HG03342 (cell line): Measurements from ENCODE around the gene OIP5.
A peak's percentile ranks its signal among the peaks of the same experiment; 100 is the strongest.
"Not testable (repeated sequence)": the region's sequence is repeated elsewhere in the genome, so short reads cannot be mapped to it uniquely, and the experiment has no call there.

Experiments used
- ATAC-seq: cut with Tn5 transposase; IDR thresholded peaks from one replicate; pipeline ENCODE4 v1.9.1; 2021; ENCODE audit warnings: mild to moderate bottlenecking, moderate library complexity; ENCODE audit not compliant: unreplicated experiment

Gene OIP5

DNA sequence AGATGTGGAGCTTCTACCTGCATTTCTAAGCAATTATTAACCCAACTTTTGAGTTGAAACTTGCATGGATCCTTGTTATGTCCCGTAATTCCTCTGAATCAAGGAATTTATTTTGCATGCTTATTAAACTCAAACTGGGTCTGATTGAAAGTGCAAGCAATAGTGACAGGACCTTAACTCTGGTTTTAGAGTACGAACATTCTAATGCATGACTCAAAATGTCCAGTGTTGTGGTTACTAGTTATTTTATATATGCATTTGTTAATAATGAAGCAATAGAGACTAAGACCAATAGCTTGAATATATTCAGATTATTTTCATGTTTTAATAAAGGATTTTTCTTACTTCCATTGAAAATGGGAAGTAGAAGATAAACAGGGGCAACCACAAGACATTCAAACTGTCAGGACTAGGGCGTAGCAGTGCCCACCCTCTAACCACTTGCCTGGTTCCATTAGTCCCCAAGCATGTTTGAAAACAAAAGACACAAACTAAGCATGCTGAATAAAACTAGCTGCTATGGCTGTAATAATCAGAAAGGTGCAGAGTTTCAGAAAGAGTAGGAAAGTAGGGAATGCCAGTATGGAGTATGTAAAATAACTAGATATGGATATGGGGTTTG is 28.1 kb downstream of the OIP5 start:
- no peak for ATAC-seq

DNA sequence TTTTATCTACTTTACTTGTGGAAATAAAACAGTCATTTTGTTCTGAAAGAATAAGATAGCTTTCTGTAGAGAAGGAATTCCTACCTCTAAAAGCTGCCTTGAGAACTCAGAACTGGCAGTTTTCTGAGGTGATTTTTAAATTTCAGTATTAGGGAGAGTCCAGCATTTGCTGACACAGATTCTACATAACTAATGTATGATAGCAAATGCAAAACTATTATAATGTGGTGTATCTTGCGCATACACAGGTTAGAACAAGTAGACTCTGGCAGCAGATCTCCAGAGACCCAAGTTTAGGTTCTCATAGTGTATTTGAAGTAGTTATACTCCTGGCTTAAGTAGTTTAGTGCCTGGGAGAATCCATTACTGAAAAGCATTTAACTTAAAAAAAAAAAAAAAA is 30.8 kb downstream of the OIP5 start:
- no peak for ATAC-seq

DNA sequence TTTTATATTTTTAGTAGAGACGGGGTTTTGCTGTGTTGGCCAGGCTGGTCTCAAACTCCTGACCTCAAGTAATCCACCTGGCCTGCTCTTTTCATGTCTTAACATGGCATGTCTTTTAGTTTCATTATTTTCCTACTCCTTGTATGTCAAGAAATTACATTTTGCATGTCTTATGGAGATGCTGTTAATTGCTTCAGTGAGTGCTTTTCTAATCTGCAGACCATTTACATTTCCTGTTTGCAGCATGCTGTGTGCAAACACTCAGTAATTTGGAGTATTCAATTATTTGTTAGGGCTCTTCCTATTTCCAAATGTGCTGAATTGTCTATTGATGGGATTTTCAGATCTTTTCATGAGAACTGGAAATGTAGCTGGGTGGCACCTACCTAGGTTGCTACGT is 31.3 kb downstream of the OIP5 start:
- not testable (repeated sequence) for ATAC-seq

DNA sequence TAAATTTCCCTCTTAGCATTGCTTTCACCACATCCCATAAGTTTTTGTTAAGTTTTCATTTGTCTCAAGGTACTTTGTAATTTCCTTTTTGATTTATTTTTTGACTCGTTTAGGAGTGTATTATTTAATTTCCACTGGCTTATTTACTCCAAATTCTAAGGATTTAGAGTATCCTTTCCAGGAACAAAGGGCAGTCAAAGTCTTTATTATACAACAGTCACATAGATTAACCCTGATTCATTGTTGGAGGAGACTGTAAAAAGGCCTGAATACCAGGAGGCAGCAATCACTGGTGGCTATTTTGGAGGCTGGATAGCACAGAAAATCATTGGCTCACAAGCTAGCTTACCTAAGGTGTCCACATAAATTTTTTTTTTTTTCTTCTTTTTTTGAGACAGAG is 39.9 kb downstream of the OIP5 start:
- ATAC-seq: no peak

DNA sequence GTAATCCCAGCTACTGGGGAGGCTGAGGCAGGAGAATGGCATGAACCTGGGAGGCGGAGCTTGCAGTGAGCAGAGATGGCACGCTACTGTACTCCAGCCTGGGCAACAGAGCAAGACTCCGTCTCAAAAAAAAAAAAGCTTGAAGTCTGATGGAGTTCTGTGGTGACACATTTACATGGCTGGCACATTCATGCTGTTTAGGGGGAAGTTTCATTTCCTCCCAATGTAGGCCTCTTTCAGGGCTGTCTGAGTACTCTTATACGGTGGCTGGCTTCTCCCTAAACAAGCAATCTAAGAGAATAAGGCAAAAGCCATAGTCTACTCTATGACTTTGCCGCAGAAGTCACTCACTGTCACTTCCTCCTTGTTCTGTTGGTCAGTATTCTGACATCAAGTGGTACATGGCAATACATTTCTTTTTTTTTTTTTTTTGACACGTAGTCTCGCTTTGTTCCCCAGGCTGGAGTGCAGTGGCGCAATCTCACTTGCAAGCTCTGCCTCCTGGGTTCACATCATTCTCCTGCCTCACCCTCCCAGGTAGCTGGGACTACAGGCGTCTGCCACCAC is 41.2 kb downstream of the OIP5 start:
- ATAC-seq: peak; percentile 74

DNA sequence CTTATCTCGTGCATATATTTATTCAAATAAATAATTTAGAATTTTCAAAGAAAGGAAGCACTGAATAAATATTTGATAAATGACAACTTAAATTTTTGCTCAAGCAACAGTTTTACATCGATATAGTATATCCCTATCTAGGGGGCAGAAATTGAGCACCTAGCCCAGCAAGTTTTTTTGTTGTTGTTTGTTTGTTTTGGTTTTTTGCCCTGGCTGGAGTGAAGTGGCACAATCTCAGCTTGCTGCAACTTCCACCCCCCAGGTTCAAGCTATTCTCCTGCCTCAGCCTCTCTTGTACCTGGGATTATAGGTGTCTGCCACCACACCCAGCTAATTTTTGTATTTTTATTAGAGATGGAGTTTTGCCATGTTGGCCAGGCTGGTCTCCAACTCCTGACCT is 42.4 kb downstream of the OIP5 start:
- no peak for ATAC-seq

DNA sequence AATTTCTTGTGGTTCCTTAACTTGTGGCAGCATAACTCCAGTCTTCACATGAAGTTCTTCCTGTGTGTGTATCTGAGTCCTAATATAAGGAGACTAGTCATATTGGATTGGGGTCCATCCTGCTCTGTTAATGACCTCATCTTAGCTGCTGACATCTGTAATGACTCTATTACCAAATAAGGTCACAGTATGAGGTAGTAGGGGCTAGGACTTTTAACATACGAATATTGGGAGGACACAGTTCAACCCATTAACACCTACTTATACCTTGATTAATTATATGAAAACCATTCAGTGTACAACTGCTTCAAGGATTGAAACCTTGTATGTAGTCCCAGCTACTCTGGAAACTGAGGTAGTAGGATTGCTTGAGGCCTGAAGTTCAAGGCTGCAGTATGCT is 43.9 kb downstream of the OIP5 start:
- no peak for ATAC-seq

DNA sequence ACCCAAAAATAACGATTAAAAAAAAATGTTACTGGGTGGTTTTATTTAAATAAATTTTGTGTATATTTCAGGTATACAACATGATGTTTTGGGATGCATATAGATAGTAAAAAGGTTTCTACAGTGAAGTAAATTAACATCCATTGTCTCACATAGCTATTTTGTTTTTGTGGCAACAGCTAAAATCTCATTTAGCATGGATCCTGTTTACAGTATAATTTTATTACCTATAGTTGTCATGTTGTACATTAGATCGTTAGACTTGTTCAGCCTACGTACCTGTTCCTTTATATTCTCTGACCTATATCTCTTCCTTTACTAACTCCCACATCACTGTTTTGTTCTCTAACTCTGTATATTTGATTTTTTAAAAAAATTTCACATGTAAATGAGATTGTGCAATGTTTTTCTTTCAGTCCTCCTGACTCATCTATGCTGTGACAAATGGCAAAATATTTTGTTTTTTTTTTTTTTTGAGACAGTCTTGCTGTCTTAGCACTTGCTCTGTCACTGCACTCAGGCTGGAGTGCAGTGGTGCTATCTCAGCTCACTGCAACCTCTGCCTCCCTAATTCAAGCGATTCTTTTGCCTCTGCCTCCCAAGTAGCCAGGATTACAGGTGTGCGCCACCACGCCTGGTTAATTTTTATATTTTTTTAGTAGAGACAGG is 45.6 kb downstream of the OIP5 start:
- no peak for ATAC-seq

DNA sequence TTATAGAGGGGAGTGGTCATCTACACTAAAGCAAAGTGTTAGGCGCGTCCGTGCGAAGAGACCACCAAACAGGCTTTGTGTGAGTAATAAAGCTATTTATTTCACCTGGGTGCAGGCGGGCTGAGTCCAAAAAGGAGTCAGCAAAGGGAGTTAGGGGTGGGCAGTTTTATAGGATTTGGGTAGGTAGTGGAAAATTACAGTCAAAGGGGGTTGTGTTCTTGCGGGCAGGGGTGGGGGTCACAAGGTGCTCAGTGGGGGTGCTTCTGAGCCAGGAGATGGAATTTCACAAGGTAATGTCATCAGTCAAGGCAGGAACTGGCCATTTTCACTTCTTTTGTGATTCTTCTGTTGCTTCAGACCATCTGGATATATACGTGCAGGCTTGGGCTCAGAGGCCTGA is 47.1 kb downstream of the OIP5 start:
- ATAC-seq: no peak

DNA sequence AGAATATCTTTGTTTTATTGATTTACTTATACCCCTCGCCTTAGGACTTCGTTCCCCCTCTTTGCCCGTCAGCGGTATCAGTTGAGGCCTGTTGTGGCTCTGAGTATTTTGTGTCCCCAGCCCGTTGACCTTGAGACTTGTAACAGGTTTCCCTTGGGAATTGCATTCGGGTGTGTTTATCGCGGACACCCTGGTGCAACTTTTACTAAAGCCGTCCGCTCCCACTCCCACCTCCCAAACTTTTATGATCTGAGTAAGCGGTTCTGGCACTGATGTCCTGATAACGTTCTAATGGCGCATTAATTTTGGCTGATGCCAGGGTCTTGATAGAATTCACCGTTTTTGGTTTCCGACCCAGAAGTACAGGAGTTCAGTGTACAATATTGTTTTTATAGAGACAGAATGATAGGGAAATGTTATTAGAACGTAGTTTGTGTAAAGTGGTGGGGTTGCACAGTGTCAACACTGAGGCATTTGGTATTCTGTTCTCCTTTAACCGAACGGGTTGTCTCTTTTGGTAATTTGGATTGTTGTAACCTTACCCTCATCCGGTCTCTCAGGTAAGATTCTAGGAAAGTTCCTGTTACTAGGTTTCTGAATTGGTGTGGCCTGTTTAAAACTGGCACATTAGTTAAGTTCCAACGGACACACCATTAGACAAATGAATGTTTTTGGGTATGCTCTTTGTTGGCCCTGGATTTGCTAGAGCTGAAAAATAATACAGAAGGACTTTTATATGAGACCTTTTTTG is 47.8 kb downstream of the OIP5 start:
- no peak for ATAC-seq

DNA sequence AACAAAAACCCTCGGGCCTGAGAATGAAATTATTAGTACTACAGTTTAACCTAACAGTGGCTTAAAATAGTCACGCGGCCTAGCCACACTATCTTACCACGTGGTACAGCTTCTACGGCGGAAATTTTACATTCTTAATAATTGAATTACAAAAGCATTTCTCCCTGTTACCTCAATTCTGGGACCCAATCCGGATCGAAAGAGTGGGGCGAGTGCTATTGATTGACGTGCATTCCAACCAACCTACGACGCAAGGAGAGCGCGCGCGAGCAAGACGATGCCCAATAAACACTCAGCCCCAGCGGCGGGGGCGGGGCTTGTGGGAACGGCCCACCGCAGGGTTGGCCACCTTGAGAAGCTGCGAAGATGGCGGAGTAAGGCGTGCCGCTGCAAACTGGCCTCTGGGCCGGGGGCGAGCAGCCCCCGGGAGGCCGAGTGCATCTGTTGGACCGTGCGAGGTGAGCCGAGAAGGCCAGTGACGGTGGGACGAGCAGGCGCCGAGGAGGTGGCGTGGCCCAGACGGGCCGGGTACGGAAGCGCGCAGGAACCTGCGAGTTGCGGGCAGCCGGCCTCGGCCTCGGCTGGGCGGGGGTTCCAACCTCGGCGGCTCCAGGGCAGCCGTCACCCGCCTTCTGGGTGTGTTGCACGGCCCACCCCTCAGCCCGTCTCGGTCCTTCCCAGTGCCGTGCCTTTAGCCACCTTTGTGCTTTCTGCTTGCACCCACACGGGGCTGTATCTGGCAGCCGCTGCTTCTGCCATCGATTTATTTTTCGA is 48.6 kb downstream of the OIP5 start:
- ATAC-seq: peak; percentile 96

DNA sequence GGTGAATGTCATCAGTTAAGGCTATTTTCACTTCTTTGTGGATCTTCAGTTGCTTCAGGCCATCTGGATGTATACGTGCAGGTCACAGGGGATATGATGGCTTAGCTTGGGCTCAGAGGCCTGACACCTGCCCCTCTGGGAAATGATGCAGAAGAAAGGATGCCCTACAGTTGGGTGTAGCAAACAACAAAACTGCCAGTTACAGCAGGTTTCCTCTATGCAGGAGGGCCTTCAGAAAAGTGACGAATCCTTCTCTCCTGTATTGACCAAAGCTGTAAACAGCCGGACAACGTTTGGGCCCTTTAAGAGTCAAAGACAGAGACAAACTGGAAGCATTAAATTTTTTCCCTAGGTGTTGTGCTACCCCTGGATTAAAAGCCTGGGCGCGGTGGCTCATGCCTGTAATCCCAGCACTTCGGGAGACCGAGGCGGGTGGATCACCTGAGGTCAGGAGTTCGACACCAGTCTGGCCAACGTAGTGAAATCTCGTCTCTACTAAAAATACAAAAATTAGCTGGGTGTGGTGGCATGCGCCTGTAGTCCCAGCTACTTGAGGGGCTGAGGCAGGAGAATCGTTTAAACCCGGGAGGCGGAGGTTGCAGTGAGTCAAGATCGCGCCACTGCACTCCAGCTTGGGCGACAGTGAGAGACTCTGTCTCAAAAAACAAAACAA is 49.3 kb downstream of the OIP5 start:
- ATAC-seq: not testable (repeated sequence)

DNA sequence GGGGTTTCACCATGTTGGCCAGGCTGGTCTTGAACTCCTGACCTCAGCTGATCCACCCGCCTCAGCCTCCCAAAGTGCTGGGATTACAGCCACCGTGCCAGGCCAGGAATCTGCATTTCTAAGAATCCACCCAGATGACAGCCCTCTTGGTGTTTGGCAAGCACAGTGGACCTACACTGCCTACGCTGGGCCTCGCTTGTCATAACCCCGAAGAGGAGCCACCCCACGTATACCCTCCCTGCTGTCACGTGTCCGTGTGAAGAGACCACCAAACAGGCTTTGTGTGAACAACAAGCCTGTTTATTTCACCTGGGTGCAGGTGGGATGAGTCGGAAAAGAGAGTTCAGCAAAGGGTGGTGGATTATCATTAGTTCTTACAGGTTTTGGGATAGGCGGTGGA is 50.0 kb downstream of the OIP5 start:
- ATAC-seq: not testable (repeated sequence)

DNA sequence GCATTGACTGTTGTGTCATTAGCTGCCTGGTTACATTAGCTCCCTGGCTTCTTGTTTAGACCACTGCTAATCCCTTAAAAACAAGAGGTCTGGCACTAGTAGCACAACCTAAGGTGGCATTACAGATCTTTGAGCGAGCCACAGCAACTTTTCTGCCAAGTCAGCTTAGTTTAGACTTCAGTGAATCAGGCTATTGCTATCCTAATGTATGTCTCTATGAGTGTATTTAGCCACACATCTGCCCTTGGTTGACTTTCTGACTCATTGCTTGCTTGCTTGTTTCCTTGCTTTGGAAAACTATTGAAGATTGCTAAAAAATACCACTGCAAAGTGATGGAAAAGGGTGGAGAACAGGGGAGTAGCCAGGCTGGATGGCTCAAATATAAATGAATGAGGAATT is 51.2 kb downstream of the OIP5 start:
- no peak for ATAC-seq

DNA sequence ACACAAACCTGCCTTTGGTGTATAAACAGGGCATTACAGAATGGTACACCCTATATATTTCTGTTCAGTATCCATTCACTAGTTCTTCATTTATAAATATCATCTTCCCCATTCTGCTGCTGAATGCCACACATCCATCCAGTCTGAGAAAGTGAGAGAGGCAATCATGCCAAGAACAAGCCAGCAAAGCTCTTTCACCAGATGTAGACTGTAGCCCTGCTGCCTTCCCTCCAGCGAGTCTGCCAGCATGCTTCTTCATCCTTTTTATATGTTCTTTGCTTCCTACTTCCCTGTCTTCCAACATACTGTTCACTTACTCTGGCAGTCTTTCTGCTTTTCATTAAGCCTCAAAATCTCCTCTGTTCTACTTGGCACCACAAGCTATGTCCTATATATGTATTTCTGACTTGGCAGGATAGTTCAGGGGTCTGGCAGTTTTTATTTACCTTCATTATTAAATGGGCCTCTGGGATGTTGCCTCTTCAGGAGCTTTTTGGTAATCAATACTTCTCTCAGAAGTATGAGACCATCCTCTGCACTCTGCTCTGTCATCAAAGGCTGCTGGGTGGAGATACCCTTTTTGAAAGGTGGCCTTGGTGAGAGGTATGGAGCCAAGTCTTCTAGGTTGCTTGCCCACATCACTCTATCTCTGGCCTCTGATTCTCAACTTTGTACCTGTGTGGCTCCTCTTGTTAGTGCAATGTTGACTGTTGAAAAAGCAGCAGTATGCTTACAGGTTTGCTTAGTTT is 52.7 kb downstream of the OIP5 start:
- no peak for ATAC-seq

DNA sequence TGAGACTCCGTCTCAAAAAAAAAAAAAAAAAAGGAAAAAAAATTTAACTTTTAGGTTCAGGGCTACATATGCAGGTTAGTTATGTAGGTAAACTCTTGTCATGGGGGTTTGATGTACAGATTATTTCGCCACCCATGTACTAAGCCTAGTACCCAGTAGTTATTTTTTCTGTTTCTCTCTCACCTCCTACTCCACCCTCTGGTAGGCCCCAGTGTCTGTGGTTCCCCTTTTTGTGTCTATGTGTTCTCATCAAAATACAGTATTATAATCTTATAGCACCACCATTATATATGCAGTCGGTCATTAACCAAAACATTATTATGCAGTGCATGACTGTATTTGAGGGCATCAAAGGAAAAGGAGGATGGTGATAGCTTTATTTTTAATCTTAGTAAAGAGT is 54.1 kb downstream of the OIP5 start:
- no peak for ATAC-seq

DNA sequence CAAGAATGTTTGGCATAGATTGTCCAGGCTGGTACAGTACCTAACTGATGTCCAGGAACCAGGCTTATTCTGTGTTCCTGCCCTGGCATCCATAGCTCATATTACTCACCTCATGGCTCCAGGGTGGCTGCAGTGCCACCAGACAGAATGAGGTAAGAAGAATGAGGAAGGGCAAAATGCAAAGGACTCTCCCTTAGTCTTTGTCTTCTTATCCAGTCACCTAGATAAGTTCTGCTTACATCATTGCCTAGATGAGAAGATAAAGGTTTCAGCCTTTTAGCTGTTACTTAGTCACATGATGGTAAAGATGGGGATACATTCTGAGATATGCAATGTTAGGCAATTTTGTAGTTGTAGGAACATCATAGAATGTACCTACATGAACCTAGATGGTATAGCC is 55.6 kb downstream of the OIP5 start:
- ATAC-seq: no peak

DNA sequence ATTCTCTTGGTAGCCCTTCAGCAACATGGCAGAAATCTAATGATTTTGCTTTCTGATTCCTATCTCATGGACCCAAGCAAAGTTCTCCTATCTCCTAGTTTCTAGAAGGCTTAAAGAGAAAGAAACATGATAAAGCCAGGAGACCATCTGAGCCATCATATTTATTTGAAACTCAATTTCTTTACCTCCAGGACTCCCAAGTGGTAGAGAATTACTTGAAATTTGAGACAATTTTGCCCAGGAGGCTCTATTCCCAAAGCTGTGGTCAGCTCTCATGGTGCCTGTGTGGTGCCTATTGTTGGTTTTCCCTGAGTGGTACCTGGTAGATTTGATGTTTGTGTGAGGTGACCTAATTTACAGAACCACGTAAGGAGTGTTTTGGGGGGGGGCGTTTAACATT is 62.5 kb downstream of the OIP5 start:
- no peak for ATAC-seq

DNA sequence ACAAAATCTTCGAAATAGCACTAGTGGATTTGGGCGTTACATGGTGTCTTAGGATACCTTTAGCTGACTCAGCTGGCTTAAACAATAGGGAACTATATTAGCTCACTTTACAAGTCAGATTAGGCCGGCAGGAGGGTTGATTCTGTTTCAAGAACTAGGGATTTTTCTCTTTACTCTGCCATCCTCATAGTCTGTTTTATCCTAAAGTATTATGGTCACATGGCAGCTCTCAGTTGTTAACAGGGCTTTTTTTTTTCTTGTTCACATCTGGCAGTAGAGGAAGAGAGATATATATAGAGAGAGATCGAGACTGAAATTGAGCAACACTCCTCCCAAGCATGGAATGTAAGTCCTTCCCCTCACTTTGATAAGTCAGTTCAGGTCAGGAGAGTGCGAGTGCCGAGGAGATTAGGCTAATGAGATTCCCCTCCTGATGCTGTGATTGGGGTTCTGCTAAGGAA is 68.5 kb downstream of the OIP5 start:
- no peak for ATAC-seq

DNA sequence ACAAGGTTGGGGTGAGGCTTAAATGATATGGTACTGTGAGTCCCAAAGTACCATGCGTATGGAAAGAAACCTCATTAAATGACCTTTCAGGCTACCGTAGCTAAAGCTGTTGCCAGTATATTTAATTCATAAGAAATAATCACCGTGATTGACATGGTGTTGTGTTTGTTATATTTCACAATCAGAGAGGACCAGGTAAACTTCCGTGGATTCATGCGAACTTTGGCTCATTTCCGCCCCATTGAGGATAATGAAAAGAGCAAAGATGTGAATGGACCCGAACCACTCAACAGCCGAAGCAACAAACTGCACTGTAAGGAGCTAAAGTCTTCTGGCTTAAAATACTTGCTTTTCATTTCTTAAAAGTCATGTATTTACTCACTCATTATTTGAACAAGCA is 69.8 kb downstream of the OIP5 start:
- ATAC-seq: no peak
